Measurements from ENCODE around the gene NOTCH1.

The NOTCH1 gene

GRCh38 chr9:136534366-136534765 is 11.5 kb downstream of the NOTCH1 start:
- no peak for TF ChIP-seq CTCF (IDR thresholded peaks at IDR 0.05; ENCODE audit: low read depth, low read length, missing control alignments)
- no peak for DNase-seq (ENCODE audit: extremely low read depth, low read depth)
- H3K4me3 ChIP-seq (replicated peaks; ENCODE audit: low read depth, low read length), result no peak overlapping the region

DNA sequence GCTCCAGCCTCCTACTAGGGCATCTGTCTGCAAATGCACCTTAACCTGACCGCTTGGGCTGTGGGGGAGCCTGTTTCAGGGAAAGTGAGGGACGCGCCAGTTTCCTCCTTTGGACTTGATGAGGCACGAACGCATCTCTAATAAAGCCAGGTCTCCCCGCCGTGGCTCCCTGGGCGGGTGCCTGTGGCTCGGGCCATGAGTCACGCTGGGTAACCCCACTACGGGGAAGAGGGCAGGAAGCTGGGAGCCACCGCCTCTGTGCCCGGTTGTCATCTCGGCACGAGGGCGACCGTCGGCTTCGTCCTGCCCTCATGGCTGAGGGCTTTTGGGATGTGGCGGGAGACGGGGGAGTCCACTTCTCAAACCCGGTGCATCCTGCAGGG is 12.1 kb downstream of the NOTCH1 start:
- TF ChIP-seq CTCF (IDR thresholded peaks at IDR 0.05; ENCODE audit: low read depth, low read length, missing control alignments), result no peak
- H3K4me3 ChIP-seq (replicated peaks; ENCODE audit: low read depth, low read length), result no peak overlapping the region
- no peak for DNase-seq (ENCODE audit: extremely low read depth, low read depth)

DNA sequence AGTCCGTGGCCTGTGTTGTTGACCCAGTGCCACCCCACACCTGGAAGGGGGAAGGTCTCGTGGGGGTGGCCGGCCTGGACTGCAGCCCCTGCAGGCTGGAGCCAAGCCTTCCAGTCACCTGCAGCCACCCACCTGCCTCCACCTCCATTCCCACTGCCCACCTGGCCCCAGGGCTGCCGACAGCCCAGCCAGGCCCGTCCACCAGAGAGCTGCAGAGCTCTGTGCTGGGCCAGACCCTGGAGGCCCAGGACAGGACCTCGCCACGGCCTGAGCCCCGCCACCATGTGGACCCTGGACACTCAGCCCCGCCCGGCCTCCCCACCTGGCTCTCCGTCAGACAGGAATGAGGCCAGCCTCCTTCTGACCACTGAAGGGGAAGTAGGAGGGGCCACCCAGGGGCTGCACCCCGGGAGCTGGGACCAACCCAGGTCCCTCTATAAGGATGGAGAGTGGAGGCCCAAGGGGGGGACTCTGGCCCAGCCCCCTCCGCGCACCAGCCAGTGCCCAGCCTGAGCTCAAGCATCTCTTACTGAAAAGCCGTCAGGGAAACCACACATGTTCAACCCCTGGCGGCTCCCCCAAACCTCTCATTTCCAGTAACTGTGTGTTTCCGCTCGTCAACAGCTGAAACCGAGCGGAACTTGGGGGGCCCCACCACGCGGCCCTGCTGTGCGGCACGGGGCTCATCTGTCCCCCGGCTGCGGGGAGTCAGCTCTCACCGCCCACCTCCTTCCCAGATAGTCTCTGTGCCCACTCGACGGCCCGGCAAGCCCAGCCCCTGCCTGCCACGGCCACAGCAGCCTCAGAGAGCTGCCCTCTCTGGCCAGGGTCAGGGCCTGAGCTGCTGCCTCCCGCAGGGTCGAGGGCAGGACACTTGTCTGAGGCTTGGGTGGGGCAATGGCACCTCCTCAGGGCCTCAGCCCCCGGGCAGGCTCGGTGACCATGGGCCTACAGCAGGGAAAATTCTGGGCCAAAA is 12.8 kb downstream of the NOTCH1 start:
- no peak overlapping the region for H3K4me3 ChIP-seq (replicated peaks; ENCODE audit: low read depth, low read length)
- TF ChIP-seq CTCF (IDR thresholded peaks at IDR 0.05; ENCODE audit: low read depth, low read length, missing control alignments), result no peak
- no peak for DNase-seq (ENCODE audit: extremely low read depth, low read depth)

DNA sequence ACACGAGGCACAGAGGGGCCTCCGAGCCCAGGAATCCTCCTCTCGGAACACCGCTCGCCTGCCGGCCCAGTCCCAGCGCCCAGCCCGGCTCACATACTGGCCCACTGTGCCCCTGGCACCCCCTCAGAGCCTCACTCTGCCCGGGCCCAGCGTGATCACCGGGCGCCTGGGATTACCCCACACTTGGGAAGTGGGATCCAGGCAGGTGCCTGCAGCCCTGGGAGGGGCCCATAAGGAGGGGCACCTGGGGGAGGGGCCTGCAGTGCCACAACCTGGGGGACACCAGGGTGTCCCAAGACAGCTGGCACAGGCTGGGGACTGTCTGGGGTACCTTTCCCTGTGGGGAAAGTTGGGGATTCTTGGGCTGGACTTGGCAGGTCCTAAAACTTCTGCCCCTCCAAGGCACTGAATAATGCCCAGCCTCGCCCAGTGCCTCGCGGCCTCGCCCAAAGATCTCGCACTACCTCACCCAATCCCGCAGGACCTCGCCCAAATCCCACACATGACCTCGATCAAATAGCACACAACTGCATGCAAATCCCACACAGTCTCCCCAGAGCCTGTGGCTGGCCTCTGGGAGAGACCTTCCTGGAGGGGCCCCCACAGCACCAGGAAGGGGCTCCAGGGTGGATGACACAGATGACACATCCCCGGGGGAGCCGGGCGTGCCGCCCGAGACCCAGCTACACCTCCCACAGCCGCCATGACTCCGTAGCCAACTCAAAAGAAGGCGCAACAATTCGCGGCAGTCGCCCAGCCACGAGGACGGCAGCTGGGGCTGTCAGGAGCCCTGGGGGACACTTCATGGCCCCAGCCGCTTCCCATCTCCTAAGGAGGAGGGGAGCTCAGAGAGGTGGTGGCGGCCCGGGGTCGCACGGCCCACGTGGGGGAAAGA is 13.7 kb downstream of the NOTCH1 start:
- no peak overlapping the region for H3K4me3 ChIP-seq (replicated peaks; ENCODE audit: low read depth, low read length)
- DNase-seq (ENCODE audit: extremely low read depth, low read depth), result no peak
- no peak for TF ChIP-seq CTCF (IDR thresholded peaks at IDR 0.05; ENCODE audit: low read depth, low read length, missing control alignments)

GRCh38 chr9:136531186-136531903 is 14.5 kb downstream of the NOTCH1 start:
- no peak overlapping the region for H3K4me3 ChIP-seq (replicated peaks; ENCODE audit: low read depth, low read length)
- no peak for TF ChIP-seq CTCF (IDR thresholded peaks at IDR 0.05; ENCODE audit: low read depth, low read length, missing control alignments)
- DNase-seq (ENCODE audit: extremely low read depth, low read depth), result no peak

GRCh38 chr9:136530461-136531089 is 15.3 kb downstream of the NOTCH1 start:
- H3K4me3 ChIP-seq (replicated peaks; ENCODE audit: low read depth, low read length), result no peak overlapping the region
- TF ChIP-seq CTCF (IDR thresholded peaks at IDR 0.05; ENCODE audit: low read depth, low read length, missing control alignments), result no peak
- DNase-seq (ENCODE audit: extremely low read depth, low read depth), result no peak

Data from HFF-Myc (cell line).